Liver (tissue), 9 donors: ENCODE data around the gene PKP4. TPM values are rescaled to one million over a fixed set of nuclear protein-coding genes. Genes with fewer than 3 reads are reported as not detected.

ENCODE experiments used
- DNase-seq: peaks from one replicate; pipeline ENCODE4 v3.0.0-alpha.2; 2017; ENCODE audit warnings: low spot score
- H3K27ac ChIP-seq, 2 donors: one replicate each; pipeline ENCODE4 v1.7.0; 2013; ENCODE audit warnings: inconsistent platforms in 2 of 2, low read length in 2 of 2, control low read depth in 1 of 2, low read depth in 1 of 2, mild to moderate bottlenecking in 1 of 2
- H3K27me3 ChIP-seq, 4 donors: one replicate each; pipeline versions ENCODE4 v1.6.1 to v1.7.0; 2013; ENCODE audit warnings: low read length in 3 of 4, inconsistent platforms in 1 of 4, mild to moderate bottlenecking in 1 of 4, moderate library complexity in 1 of 4; ENCODE audit not compliant: control insufficient read depth in 4 of 4, insufficient read depth in 4 of 4
- H3K36me3 ChIP-seq, 4 donors: one replicate each; pipeline versions ENCODE4 v1.6.1 to v1.7.0; 2013; ENCODE audit warnings: low read length in 3 of 4, mild to moderate bottlenecking in 3 of 4, low read depth in 1 of 4, moderate library complexity in 1 of 4; ENCODE audit not compliant: control insufficient read depth in 4 of 4, insufficient read depth in 3 of 4
- H3K4me1 ChIP-seq, 4 donors: one replicate each; pipeline versions ENCODE4 v1.6.1 to v1.7.0; 2013; ENCODE audit warnings: low read length in 3 of 4, mild to moderate bottlenecking in 3 of 4, moderate library complexity in 1 of 4; ENCODE audit not compliant: control insufficient read depth in 4 of 4, insufficient read depth in 4 of 4
- H3K4me3 ChIP-seq, 3 donors: one replicate each; pipeline versions ENCODE4 v1.6.1 to v1.7.0; 2013; ENCODE audit warnings: low read length in 3 of 3, control low read depth in 1 of 3, low read depth in 1 of 3, mild to moderate bottlenecking in 1 of 3
- H3K9ac ChIP-seq, 2 donors: one replicate each; pipeline ENCODE4 v1.7.0; 2013; ENCODE audit warnings: low read length in 2 of 2, mild to moderate bottlenecking in 2 of 2, moderate library complexity in 2 of 2, control low read depth in 1 of 2, low read depth in 1 of 2
- H3K9me3 ChIP-seq, 4 donors: one replicate each; pipeline versions ENCODE4 v1.6.1 to v1.7.0; 2013; ENCODE audit warnings: low read length in 3 of 4; ENCODE audit not compliant: control insufficient read depth in 4 of 4
- ATF3 ChIP-seq: IDR thresholded peaks from 2 replicates; pipeline ENCODE4 v1.6.1; 2016; ENCODE audit warnings: antibody characterized with exemption
- CTCF ChIP-seq: fragments of 150-350 bp; IDR thresholded peaks from 2 replicates; pipeline ENCODE4 v1.5.1; 2017; ENCODE audit warnings: improper control_type of control experiment, low read depth, low read length; ENCODE audit not compliant: missing input control
- EGR1 ChIP-seq, 2 donors: IDR thresholded peaks; 2 replicates each; pipeline ENCODE4 v1.6.1; 2016 to 2018; ENCODE audit warnings: antibody characterized with exemption in 2 of 2, low read depth in 2 of 2
- FOXA1 ChIP-seq: IDR thresholded peaks from 2 replicates; pipeline ENCODE4 v1.6.1; 2016; ENCODE audit warnings: antibody characterized with exemption
- FOXA2 ChIP-seq: IDR thresholded peaks from 2 replicates; pipeline ENCODE4 v1.6.1; 2016; ENCODE audit warnings: antibody characterized with exemption
- GABPA ChIP-seq, 2 donors: IDR thresholded peaks in 1 of 2; conservative IDR thresholded peaks in 1 of 2; 2 replicates each; pipeline ENCODE4 v1.6.1; 2016; ENCODE audit warnings: antibody characterized with exemption in 2 of 2, mild to moderate bottlenecking in 1 of 2, moderate library complexity in 1 of 2
- HNF4A ChIP-seq, 2 donors: conservative IDR thresholded peaks; 2 replicates each; pipeline ENCODE4 v1.6.1; 2016; ENCODE audit warnings: antibody characterized with exemption in 2 of 2, mild to moderate bottlenecking in 2 of 2
- HNF4G ChIP-seq: IDR thresholded peaks from 2 replicates; pipeline ENCODE4 v1.6.1; 2016; ENCODE audit warnings: antibody characterized with exemption
- JUND ChIP-seq, 2 donors: IDR thresholded peaks; 2 replicates each; pipeline ENCODE4 v1.6.1; 2016; ENCODE audit warnings: antibody characterized with exemption in 2 of 2
- MAX ChIP-seq: IDR thresholded peaks from 2 replicates; pipeline ENCODE4 v1.6.1; 2016; ENCODE audit warnings: antibody characterized with exemption
- NR2F2 ChIP-seq: IDR thresholded peaks from 2 replicates; pipeline ENCODE4 v1.6.1; 2016; ENCODE audit warnings: antibody characterized with exemption
- RAD21 ChIP-seq, 2 donors: IDR thresholded peaks; 2 replicates each; pipeline ENCODE4 v1.6.1; 2016; ENCODE audit warnings: antibody characterized with exemption in 2 of 2, mild to moderate bottlenecking in 2 of 2
- REST ChIP-seq: IDR thresholded peaks from 2 replicates; pipeline ENCODE4 v1.6.1; 2016; ENCODE audit warnings: antibody characterized with exemption, mild to moderate bottlenecking
- RXRA ChIP-seq, 2 donors: IDR thresholded peaks; 2 replicates each; pipeline ENCODE4 v1.6.1; 2017 to 2018; ENCODE audit warnings: antibody characterized with exemption in 2 of 2, mild to moderate bottlenecking in 1 of 2
- SP1 ChIP-seq: IDR thresholded peaks from 2 replicates; pipeline ENCODE4 v1.6.1; 2018; ENCODE audit warnings: antibody characterized with exemption, mild to moderate bottlenecking
- TAF1 ChIP-seq: conservative IDR thresholded peaks from 2 replicates; pipeline ENCODE4 v1.6.1; 2016; ENCODE audit warnings: antibody characterized with exemption, mild to moderate bottlenecking
- YY1 ChIP-seq: IDR thresholded peaks from 2 replicates; pipeline ENCODE4 v1.6.1; 2016; ENCODE audit warnings: antibody characterized with exemption, mild to moderate bottlenecking
- ZBTB33 ChIP-seq: IDR thresholded peaks from 2 replicates; pipeline ENCODE4 v1.6.1; 2016; ENCODE audit warnings: antibody characterized with exemption
- WGBS: extraction: QIAGEN DNeasy Blood & Tissue Kit; methylation state at CpG from one replicate; pipeline ENCODE4 v1.1.7; 2013; 5-methylcytosine and 5-hydroxymethylcytosine counted together
- polyA plus RNA-seq, 2 donors: library from polyadenylated mRNA; stranded (reverse) in 1 of 2; unstranded in 1 of 2; fragments of 200-250 nt in 1 of 2; fragments of >200 nt in 1 of 2; fragmentation: Nextera tagmentation in 1 of 2; extraction: Ambion mirVana in 1 of 2; gene quantifications; one replicate each; pipeline versions ENCODE4 v1.2.1 to v1.2.3, GENCODE V29; 2013 to 2015
- total RNA-seq, 2 donors: library from RNA; depleted of rRNA; stranded (reverse); fragments of >200 nt; gene quantifications; one replicate each; pipeline ENCODE4 v1.2.3, GENCODE V29; 2014
- donor health status: healthy.
- donor health status: healthy.
- donor health status: healthy.
- donor health status: healthy.
- donor health status: healthy.

The PKP4 gene
- total and polyA plus RNA-seq, 4 donors, result 7.7 to 33.8 (median 19.0) TPM

- Histone ChIP-seq H3K4me3 (peak overlapping the region; percentile 74 to 91 (median 79)), H3K4me1 (peaks cover 0 to 36% (median 34%) of the 10 kb centered on the region in 4 donors), H3K36me3 (no peaks in the 10 kb centered on the region), H3K9ac (peak overlapping the region in 1 of 2 donors; percentile 39), H3K9me3 (no peaks in the 10 kb centered on the region), H3K27ac (peak overlapping the region in 1 of 2 donors; percentile 92), H3K27me3 (no peaks in the 10 kb centered on the region)
- no peak for DNase-seq
- TF ChIP-seq CTCF (no peak), RXRA (IDR thresholded peaks at IDR 0.05) (no peak), GABPA (IDR thresholded peaks at IDR 0.05 in 1 of 2, conservative IDR thresholded peaks at IDR 0.05 in 1 of 2) (no peak), MAX (no peak), RAD21 (IDR thresholded peaks at IDR 0.05) (no peak), NR2F2 (no peak), FOXA2 (no peak), ATF3 (no peak), ZBTB33 (no peak), HNF4G (no peak), YY1 (no peak), FOXA1 (no peak), HNF4A (conservative IDR thresholded peaks at IDR 0.05) (no peak), JUND (IDR thresholded peaks at IDR 0.05) (no peak), EGR1 (IDR thresholded peaks at IDR 0.05; ENCODE audit: low read depth in 2 of 2) (no peak), TAF1 (no peak)
- WGBS, result 14% methylated on average over 9 of the region's 9 CpGs
Measured at GRCh38 chr2:158458617-158458920, 1.8 kb downstream of the PKP4 start.

GRCh38 chr2:158459161-158460003, 2.6 kb downstream of the PKP4 start:
- H3K9me3 ChIP-seq, result no peaks in the 10 kb centered on the region
- H3K27me3 ChIP-seq, result no peaks in the 10 kb centered on the region
- peaks cover 0 to 36% (median 34%) of the 10 kb centered on the region in 4 donors for H3K4me1 ChIP-seq
- WGBS, result 30% methylated on average over 9 of the region's 9 CpGs
- peak overlapping the region in 2 of 3 donors; percentile 27 to 91 for H3K4me3 ChIP-seq
- TF ChIP-seq HNF4A (conservative IDR thresholded peaks at IDR 0.05) (peak in 1 of 2 donors; percentile 13), SP1 (peak; percentile 16), REST (no peak), TAF1 (no peak), MAX (no peak), ATF3 (no peak), RXRA (IDR thresholded peaks at IDR 0.05) (no peak)
- no peak overlapping the region for H3K27ac ChIP-seq
- H3K36me3 ChIP-seq, result no peaks in the 10 kb centered on the region
- DNase-seq, result no peak
- H3K9ac ChIP-seq, result no peak overlapping the region
